Endothelial cell of umbilical vein (primary cell): ENCODE measurements around the gene GCH1. TPM values are rescaled to one million over a fixed set of nuclear protein-coding genes. Genes with fewer than 3 reads are reported as not detected.

Experiments
- BruUV-seq: library from RNA; stranded (reverse); fragments of 400-500 nt; replicated peaks from 2 replicates; lab custom pipeline; 2021; lab: Mats Ljungman, UMichigan
- CTCF ChIA-PET: fragments of 300-600, 350-600 bp; sonication (Branson Sonifier 250); formaldehyde crosslinking; loops from one replicate; lab custom pipeline; 2021; ENCODE audit warnings: antibody characterized with exemption, inconsistent platforms; lab: Charles Lee
- POLR2A ChIA-PET: fragments of 300-600, 350-600 bp; sonication (Branson Sonifier 250); formaldehyde crosslinking; loops from one replicate; lab custom pipeline; 2021; ENCODE audit warnings: antibody characterized with exemption, inconsistent platforms; lab: Charles Lee
- DNase-seq: peaks from one replicate; pipeline ENCODE4 v3.0.0-alpha.2; 2011; ENCODE audit warnings: low read depth, low spot score
- FAIRE-seq: peaks from 2 replicates; lab custom pipeline; 2011; peaks lifted over from hg19 to GRCh38; lab: Jason Lieb, UNC
- H2AFZ ChIP-seq: 2 replicates; pipeline ENCODE4 v1.6.0; 2012; ENCODE audit warnings: low read depth, low read length, control low read depth, inconsistent platforms
- H3K27ac ChIP-seq: 2 replicates; pipeline ENCODE4 v1.5.1; 2011; ENCODE audit warnings: low read depth, mild to moderate bottlenecking, control low read depth, low read length, moderate library complexity; ENCODE audit not compliant: insufficient read depth
- H3K27me3 ChIP-seq, 2 experiments: 2 replicates each; pipeline versions ENCODE4 v1.6.0 to v1.6.1; 2011; ENCODE audit warnings: low read length in 2 of 2, mixed read lengths in 1 of 2; ENCODE audit not compliant: control insufficient read depth in 2 of 2, insufficient read depth in 2 of 2
- H3K36me3 ChIP-seq, 2 experiments: 2 replicates in 1 of 2; 3 replicates in 1 of 2; pipeline ENCODE4 v1.5.1; 2011; ENCODE audit warnings: low read length in 2 of 2, mild to moderate bottlenecking in 1 of 2, moderate library complexity in 1 of 2; ENCODE audit not compliant: control insufficient read depth in 2 of 2, insufficient read depth in 2 of 2; ENCODE audit errors: extremely low read depth in 1 of 2
- H3K4me1 ChIP-seq: 3 replicates; pipeline ENCODE4 v1.5.1; 2011; ENCODE audit warnings: mild to moderate bottlenecking, low read length; ENCODE audit not compliant: control insufficient read depth, insufficient read depth; ENCODE audit errors: extremely low read depth
- H3K4me2 ChIP-seq: 2 replicates; pipeline ENCODE4 v1.6.1; 2011; ENCODE audit warnings: low read length, control low read depth, mixed read lengths; ENCODE audit not compliant: insufficient read depth
- H3K4me3 ChIP-seq, 3 experiments: fragments of 200-600 bp in 1 of 3; sonication (generic), shearing (Covaris generic) in 1 of 3; replicated peaks in 1 of 3; 2 replicates each; pipeline ENCODE4 v1.5.1; 2011 to 2016; ENCODE audit warnings: control low read depth in 3 of 3, low read length in 3 of 3, mild to moderate bottlenecking in 2 of 3, inconsistent platforms in 1 of 3, low read depth in 1 of 3, moderate library complexity in 1 of 3; ENCODE audit not compliant: insufficient read depth in 1 of 3
- H3K79me2 ChIP-seq: 2 replicates; pipeline ENCODE4 v1.6.0; 2012; ENCODE audit warnings: low read length, inconsistent platforms; ENCODE audit not compliant: control insufficient read depth, insufficient read depth
- H3K9ac ChIP-seq: replicated peaks from 2 replicates; pipeline ENCODE3; 2011; ENCODE audit warnings: low read length, control low read depth; ENCODE audit not compliant: insufficient read depth; ENCODE audit errors: extremely low read depth
- H3K9me1 ChIP-seq: replicated peaks from 3 replicates; pipeline ENCODE4 v1.6.0; 2011; ENCODE audit warnings: mild to moderate bottlenecking, low read length; ENCODE audit not compliant: control insufficient read depth, insufficient read depth; ENCODE audit errors: extremely low read depth
- H3K9me3 ChIP-seq: replicated peaks from 2 replicates; pipeline ENCODE4 v1.5.1; 2012; ENCODE audit warnings: low read length, inconsistent platforms; ENCODE audit not compliant: control insufficient read depth, insufficient read depth
- H4K20me1 ChIP-seq: replicated peaks from 2 replicates; pipeline ENCODE3; 2011; ENCODE audit warnings: mild to moderate bottlenecking, low read length; ENCODE audit not compliant: control insufficient read depth, insufficient read depth; ENCODE audit errors: extremely low read depth
- CTCF ChIP-seq, 2 donors: IDR thresholded peaks; 1 replicate in 1 of 2; 2 replicates in 1 of 2; pipeline ENCODE4 v1.5.1; 2011; ENCODE audit warnings: low read length in 2 of 2, mild to moderate bottlenecking in 2 of 2, moderate library complexity in 2 of 2, control low read depth in 1 of 2, inconsistent platforms in 1 of 2, low read depth in 1 of 2; ENCODE audit not compliant: insufficient read depth in 1 of 2; ENCODE audit errors: extremely low read depth in 1 of 2
- EZH2 ChIP-seq: IDR thresholded peaks from 2 replicates; pipeline ENCODE4 v1.6.1; 2012; ENCODE audit warnings: borderline replicate concordance, low read depth, mild to moderate bottlenecking, moderate library complexity, low read length, inconsistent platforms; ENCODE audit not compliant: severe bottlenecking
- FOS ChIP-seq: IDR thresholded peaks from 2 replicates; pipeline ENCODE4 v1.6.1; 2011; ENCODE audit warnings: mild to moderate bottlenecking, low read length, moderate library complexity, borderline replicate concordance; ENCODE audit not compliant: insufficient read depth
- GATA2 ChIP-seq: IDR thresholded peaks from 2 replicates; pipeline ENCODE4 v1.7.0; 2011; ENCODE audit warnings: low read depth, mild to moderate bottlenecking, moderate library complexity, mixed read lengths, low read length; ENCODE audit not compliant: insufficient read length, insufficient read depth
- JUN ChIP-seq: IDR thresholded peaks from 2 replicates; pipeline ENCODE4 v1.6.1; 2011; ENCODE audit warnings: borderline replicate concordance, low read depth; ENCODE audit not compliant: insufficient read length, insufficient read depth
- MAX ChIP-seq: IDR thresholded peaks from 2 replicates; pipeline ENCODE4 v1.6.1; 2011; ENCODE audit not compliant: insufficient read depth, insufficient read length
- MYC ChIP-seq: IDR thresholded peaks from one replicate; pipeline ENCODE4 v1.6.1; 2011; ENCODE audit warnings: mild to moderate bottlenecking, low read depth, low read length
- POLR2A ChIP-seq: IDR thresholded peaks from 2 replicates; pipeline ENCODE4 v1.6.1; 2012; ENCODE audit warnings: low read depth, mild to moderate bottlenecking, control low read depth, low read length
- POLR2AphosphoS5 ChIP-seq: IDR thresholded peaks from 2 replicates; pipeline ENCODE4 v1.6.1; 2012; ENCODE audit warnings: low read depth, mild to moderate bottlenecking, control low read depth, low read length, moderate library complexity; ENCODE audit not compliant: insufficient read depth
- dilution Hi-C: fragments of 300-500 bp; cut with MboI; formaldehyde crosslinking; loops from one replicate; pipeline ENCODE4 v1.15.0; 2019; ENCODE audit warnings: low sequenced_read_pairs; ENCODE audit not compliant: extremely low pct_ligation_motif_present
- intact Hi-C: fragments of 100-400 bp; cut with micrococcal nuclease; formaldehyde crosslinking; loops from one replicate; pipeline ENCODE4 v1.10.0; 2022
- polyA plus RNA-seq, 4 experiments: library from polyadenylated mRNA; depleted of rRNA in 3 of 4; stranded (reverse) in 3 of 4; unstranded in 1 of 4; fragments of >200 nt; gene quantifications; 2 replicates each; pipeline versions ENCODE4 v1.2.1 to v1.2.3, GENCODE V29; 2011 to 2012; ENCODE audit warnings: missing spikeins in 1 of 4
- total RNA-seq: library from RNA; stranded (reverse); gene quantifications from 2 replicates; pipeline ENCODE4 v1.2.3, GENCODE V29; 2021

Gene GCH1
- total and polyA plus RNA-seq, 2 donors (not counting 3 experiments of a cell fraction or from before 2014, with no cell fraction given) = 3.6 to 4.6 TPM

GRCh38 chr14:54854181-54854580 is 48.4 kb downstream of the GCH1 start:
- no peak overlapping the region for H3K9ac ChIP-seq
- intact Hi-C loops = no loop called here

More at GRCh38 chr14:54854181-54854580, 48.4 kb downstream of the GCH1 start:
- Histone ChIP-seq H3K9me1 (no peaks in the 10 kb centered on the region), H3K4me2 (no peak overlapping the region), H3K4me1 (no peaks in the 10 kb centered on the region), H3K4me3 (no peak overlapping the region), H3K9me3 (no peaks in the 10 kb centered on the region), H3K79me2 (no peaks in the 10 kb centered on the region), H3K36me3 (no peaks in the 10 kb centered on the region), H3K27ac (no peak overlapping the region), H3K27me3 (no peaks in the 10 kb centered on the region), H2AFZ (no peak overlapping the region), H4K20me1 (no peaks in the 10 kb centered on the region)
- TF ChIP-seq JUN = no peak
- TF ChIP-seq MYC = no peak
- TF ChIP-seq MAX = no peak
- TF ChIP-seq GATA2 = no peak
- TF ChIP-seq CTCF (IDR thresholded peaks at IDR 0.05; ENCODE audit: extremely low read depth in 1 of 2, insufficient read depth in 1 of 2, low read depth in 1 of 2, low read length in 2 of 2) = no peak
- TF ChIP-seq POLR2AphosphoS5 = no peak
- no peak for TF ChIP-seq FOS
- no peak for TF ChIP-seq POLR2A
- TF ChIP-seq EZH2 = no peak
- POLR2A ChIA-PET = no interaction called here
- dilution Hi-C loops = no loop called here
- CTCF ChIA-PET = interaction anchor here (1.5 kb wide), 1 partner anchor 13 kb away, joined by 6 read pairs; no protein-coding TSS in a partner anchor
- BruUV-seq = no TSS peak
- FAIRE-seq (no peak), DNase-seq (no peak)
